HepG2 (cell line): ENCODE results near the gene FKBP1B. TPM values are rescaled to one million over a fixed set of nuclear protein-coding genes. Genes with fewer than 3 reads are reported as not detected.

Experiments
- BCL3 ChIP-seq: sonication (generic); formaldehyde crosslinking; IDR thresholded peaks from 2 replicates; pipeline ENCODE4 v1.5.1; 2020; ENCODE audit warnings: mild to moderate bottlenecking, missing genetic modification reagents, moderate library complexity
- ERF ChIP-seq: IDR thresholded peaks from 2 replicates; pipeline ENCODE4 v1.6.1; 2018; ENCODE audit warnings: missing biosample characterization, missing genetic modification reagents
- TAF1 ChIP-seq: sonication (generic); formaldehyde crosslinking; IDR thresholded peaks from 2 replicates; pipeline ENCODE4 v1.4.0; 2020; ENCODE audit warnings: missing genetic modification reagents
- ZMYM3 ChIP-seq: sonication (generic); formaldehyde crosslinking; IDR thresholded peaks from 2 replicates; pipeline ENCODE4 v1.5.1; 2020; ENCODE audit warnings: mild to moderate bottlenecking, missing genetic modification reagents
- ZNF230 ChIP-seq: sonication (generic); formaldehyde crosslinking; IDR thresholded peaks from 2 replicates; pipeline ENCODE4 v1.4.0; 2020; ENCODE audit warnings: mild to moderate bottlenecking, missing genetic modification reagents
- ZNF280D ChIP-seq: sonication (generic); formaldehyde crosslinking; IDR thresholded peaks from 2 replicates; pipeline ENCODE4 v1.5.1; 2020; ENCODE audit warnings: mild to moderate bottlenecking, missing genetic modification reagents
- ZNF687 ChIP-seq: sonication (generic); formaldehyde crosslinking; IDR thresholded peaks from 2 replicates; pipeline ENCODE4 v1.5.1; 2020; ENCODE audit warnings: mild to moderate bottlenecking, missing genetic modification reagents, moderate library complexity
- polyA plus RNA-seq, 8 experiments: library from polyadenylated mRNA; depleted of rRNA in 3 of 8; stranded (reverse) in 7 of 8; unstranded in 1 of 8; fragments of >200 nt; fragmentation: Illumina TruSeq in 4 of 8; extraction: Trizol in 4 of 8; gene quantifications; 2 replicates each; pipeline versions ENCODE4 v1.2.1 to v1.2.3, GENCODE V29; 2011 to 2016; ENCODE audit warnings: low read depth in 4 of 8, missing spikeins in 1 of 8, mixed read lengths in 1 of 8; ENCODE audit not compliant: insufficient read depth in 1 of 8
- total RNA-seq, 5 experiments: library from RNA; depleted of rRNA; stranded (reverse); fragments of >200 nt; fragmentation: Illumina TruSeq; extraction: Trizol; gene quantifications; 2 replicates each; pipeline ENCODE4 v1.2.3, GENCODE V29; 2016; ENCODE audit warnings: low read depth in 1 of 5
- TF ChIP-seq, protein P1 (sequence below), 2 experiments: sonication (generic) in 1 of 2; formaldehyde crosslinking in 1 of 2; IDR thresholded peaks; 2 replicates each; pipeline versions ENCODE4 v1.6.1 to v1.9.0; 2014 to 2022; ENCODE audit warnings: antibody characterized with exemption in 1 of 2, borderline replicate concordance in 1 of 2, inconsistent platforms in 1 of 2, low read depth in 1 of 2, missing genetic modification reagents in 1 of 2
- TF ChIP-seq, protein P2 (sequence below): conservative IDR thresholded peaks from 2 replicates; pipeline ENCODE4 v1.6.1; 2018; ENCODE audit warnings: missing genetic modification reagents
- TF ChIP-seq, protein P3 (sequence below): IDR thresholded peaks from 2 replicates; pipeline ENCODE4 v1.6.1; 2012; ENCODE audit warnings: inconsistent platforms

FKBP1B gene
- total and polyA plus RNA-seq, 2 of the 13 experiments (the other 11 are each of a cell fraction or from before 2014, with no cell fraction given), result 35.2 to 96.3 TPM

DNA sequence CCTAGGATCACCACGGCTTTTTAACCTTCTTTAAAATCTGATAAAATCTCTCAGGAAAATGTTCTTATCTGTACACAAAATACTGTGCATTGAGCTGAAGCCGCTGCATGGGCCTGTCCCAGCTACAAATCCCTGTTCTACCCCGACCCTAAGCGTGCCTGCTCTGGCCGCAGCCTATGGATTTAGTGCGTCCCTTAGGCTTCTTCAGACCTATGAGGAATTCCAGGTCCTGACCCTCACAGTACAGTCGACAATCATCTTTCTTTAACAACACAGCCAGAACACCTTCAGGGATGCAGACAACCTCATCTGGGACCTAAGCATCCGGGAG is 1.9 kb upstream of the FKBP1B start (continued):
- TF ChIP-seq ZNF687 (peak; percentile 18; the same call in 1 of the 2 replicates), ZMYM3 (CRISPR knock-in tag) (peak; percentile 48; the same call in 1 of the 2 replicates), ERF (CRISPR knock-in tag) (0 out of 2 replicates have a peak, but pooled peaks have one; percentile 14), ZNF230 (CRISPR knock-in tag) (0 out of 2 replicates have a peak, but pooled peaks have one; percentile 11), TAF1 (CRISPR knock-in tag) (no peak), BCL3 (peak; percentile 50; the same call in 1 of the 2 replicates), ZNF280D (CRISPR knock-in tag) (no peak)
- TF ChIP-seq, protein P1, sequence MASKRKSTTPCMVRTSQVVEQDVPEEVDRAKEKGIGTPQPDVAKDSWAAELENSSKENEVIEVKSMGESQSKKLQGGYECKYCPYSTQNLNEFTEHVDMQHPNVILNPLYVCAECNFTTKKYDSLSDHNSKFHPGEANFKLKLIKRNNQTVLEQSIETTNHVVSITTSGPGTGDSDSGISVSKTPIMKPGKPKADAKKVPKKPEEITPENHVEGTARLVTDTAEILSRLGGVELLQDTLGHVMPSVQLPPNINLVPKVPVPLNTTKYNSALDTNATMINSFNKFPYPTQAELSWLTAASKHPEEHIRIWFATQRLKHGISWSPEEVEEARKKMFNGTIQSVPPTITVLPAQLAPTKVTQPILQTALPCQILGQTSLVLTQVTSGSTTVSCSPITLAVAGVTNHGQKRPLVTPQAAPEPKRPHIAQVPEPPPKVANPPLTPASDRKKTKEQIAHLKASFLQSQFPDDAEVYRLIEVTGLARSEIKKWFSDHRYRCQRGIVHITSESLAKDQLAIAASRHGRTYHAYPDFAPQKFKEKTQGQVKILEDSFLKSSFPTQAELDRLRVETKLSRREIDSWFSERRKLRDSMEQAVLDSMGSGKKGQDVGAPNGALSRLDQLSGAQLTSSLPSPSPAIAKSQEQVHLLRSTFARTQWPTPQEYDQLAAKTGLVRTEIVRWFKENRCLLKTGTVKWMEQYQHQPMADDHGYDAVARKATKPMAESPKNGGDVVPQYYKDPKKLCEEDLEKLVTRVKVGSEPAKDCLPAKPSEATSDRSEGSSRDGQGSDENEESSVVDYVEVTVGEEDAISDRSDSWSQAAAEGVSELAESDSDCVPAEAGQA (IDR thresholded peaks at IDR 0.05; ENCODE audit: low read depth), result 0 out of 2 replicates have a peak, but pooled peaks have one; percentile 20
- TF ChIP-seq, protein P1 (CRISPR knock-in tag; IDR thresholded peaks at IDR 0.05; ENCODE audit: borderline replicate concordance), result no peak
- TF ChIP-seq, protein P2, sequence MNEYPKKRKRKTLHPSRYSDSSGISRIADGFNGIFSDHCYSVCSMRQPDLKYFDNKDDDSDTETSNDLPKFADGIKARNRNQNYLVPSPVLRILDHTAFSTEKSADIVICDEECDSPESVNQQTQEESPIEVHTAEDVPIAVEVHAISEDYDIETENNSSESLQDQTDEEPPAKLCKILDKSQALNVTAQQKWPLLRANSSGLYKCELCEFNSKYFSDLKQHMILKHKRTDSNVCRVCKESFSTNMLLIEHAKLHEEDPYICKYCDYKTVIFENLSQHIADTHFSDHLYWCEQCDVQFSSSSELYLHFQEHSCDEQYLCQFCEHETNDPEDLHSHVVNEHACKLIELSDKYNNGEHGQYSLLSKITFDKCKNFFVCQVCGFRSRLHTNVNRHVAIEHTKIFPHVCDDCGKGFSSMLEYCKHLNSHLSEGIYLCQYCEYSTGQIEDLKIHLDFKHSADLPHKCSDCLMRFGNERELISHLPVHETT (CRISPR knock-in tag), result no peak
- TF ChIP-seq, protein P3, sequence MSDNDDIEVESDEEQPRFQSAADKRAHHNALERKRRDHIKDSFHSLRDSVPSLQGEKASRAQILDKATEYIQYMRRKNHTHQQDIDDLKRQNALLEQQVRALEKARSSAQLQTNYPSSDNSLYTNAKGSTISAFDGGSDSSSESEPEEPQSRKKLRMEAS, result no peak
